Upper lobe of left lung (tissue), 6 donors: ENCODE measurements around the gene MSMB. TPM values are rescaled to one million over a fixed set of nuclear protein-coding genes. Genes with fewer than 3 reads are reported as not detected.
A peak's percentile ranks its signal among the peaks of the same experiment; 100 is the strongest.
"Not testable (repeated sequence)": the region's sequence is repeated elsewhere in the genome, so short reads cannot be mapped to it uniquely, and the experiment has no call there.

ENCODE experiments used
- ATAC-seq, 2 donors: fragments of 200-7000 bp; cut with Tn5 transposase; one replicate each; pipeline ENCODE4 v1.9.1; 2022; ENCODE audit warnings: mild to moderate bottlenecking in 2 of 2, moderate library complexity in 2 of 2; ENCODE audit not compliant: low FRiP score in 2 of 2
- DNase-seq, 2 donors: peaks; one replicate each; pipeline ENCODE4 v3.0.0-alpha.2; 2019 to 2020
- H3K27ac ChIP-seq, 4 donors: fragments of 200-600 bp; sonication (generic); one replicate each; pipeline ENCODE4 v1.5.1; 2016 to 2019
- H3K27me3 ChIP-seq, 4 donors: fragments of 200-600 bp; sonication (generic); one replicate each; pipeline ENCODE4 v1.5.1; 2017 to 2019
- H3K36me3 ChIP-seq, 4 donors: fragments of 200-600 bp; sonication (generic); one replicate each; pipeline ENCODE4 v1.5.1; 2016 to 2019
- H3K4me1 ChIP-seq, 4 donors: fragments of 200-600 bp; sonication (generic); one replicate each; pipeline ENCODE4 v1.5.1; 2018 to 2019
- H3K4me3 ChIP-seq, 4 donors: fragments of 200-600 bp; sonication (generic); one replicate each; pipeline ENCODE4 v1.5.1; 2017 to 2019; ENCODE audit warnings: mild to moderate bottlenecking in 2 of 4, moderate library complexity in 1 of 4
- H3K9me3 ChIP-seq, 4 donors: fragments of 200-600 bp; sonication (generic); one replicate each; pipeline ENCODE4 v1.5.1; 2018 to 2019
- EP300 ChIP-seq, 4 donors: sonication (generic); formaldehyde crosslinking; IDR thresholded peaks; one replicate each; pipeline ENCODE4 v1.5.1; 2017; ENCODE audit warnings: antibody characterized with exemption in 4 of 4, control low read depth in 2 of 4
- POLR2A ChIP-seq, 4 donors: fragments of 450-650 bp; IDR thresholded peaks; one replicate each; pipeline ENCODE4 v1.5.1; 2016 to 2017; ENCODE audit warnings: antibody characterized with exemption in 4 of 4, mild to moderate bottlenecking in 2 of 4
- POLR2AphosphoS5 ChIP-seq, 2 donors: sonication (generic); formaldehyde crosslinking; IDR thresholded peaks; one replicate each; pipeline ENCODE4 v1.5.1; 2017; ENCODE audit warnings: antibody characterized with exemption in 2 of 2
- WGBS, 2 donors: methylation state at CpG; one replicate each; pipeline ENCODE4 v1.1.5; 2017 to 2018; 5-methylcytosine and 5-hydroxymethylcytosine counted together
- total RNA-seq, 6 donors: library from RNA; depleted of rRNA in 4 of 6; stranded (reverse); fragments of >200 nt in 4 of 6; gene quantifications; one replicate each; pipeline versions ENCODE4 v1.1.0 to v1.2.1, GENCODE V29; 2016 to 2021
- TF ChIP-seq, protein P1 (sequence below), 6 experiments: fragments of 450-650 bp in 4 of 6; fragments of 200-600 bp in 2 of 6; sonication (generic) in 2 of 6; IDR thresholded peaks; one replicate each; pipeline ENCODE4 v1.5.1; 2016 to 2019; ENCODE audit warnings: antibody characterized with exemption in 6 of 6
- donor health status: DM: no; HTN: no; CAD: no; lungs with moderate emphysema.
- donor health status: DM: no; HTN: yes; CAD: no; lungs with severe emphysema.

Gene MSMB
- total RNA-seq, 6 donors from 2014 or later: 7.8 TPM; not detected in 5

DNA sequence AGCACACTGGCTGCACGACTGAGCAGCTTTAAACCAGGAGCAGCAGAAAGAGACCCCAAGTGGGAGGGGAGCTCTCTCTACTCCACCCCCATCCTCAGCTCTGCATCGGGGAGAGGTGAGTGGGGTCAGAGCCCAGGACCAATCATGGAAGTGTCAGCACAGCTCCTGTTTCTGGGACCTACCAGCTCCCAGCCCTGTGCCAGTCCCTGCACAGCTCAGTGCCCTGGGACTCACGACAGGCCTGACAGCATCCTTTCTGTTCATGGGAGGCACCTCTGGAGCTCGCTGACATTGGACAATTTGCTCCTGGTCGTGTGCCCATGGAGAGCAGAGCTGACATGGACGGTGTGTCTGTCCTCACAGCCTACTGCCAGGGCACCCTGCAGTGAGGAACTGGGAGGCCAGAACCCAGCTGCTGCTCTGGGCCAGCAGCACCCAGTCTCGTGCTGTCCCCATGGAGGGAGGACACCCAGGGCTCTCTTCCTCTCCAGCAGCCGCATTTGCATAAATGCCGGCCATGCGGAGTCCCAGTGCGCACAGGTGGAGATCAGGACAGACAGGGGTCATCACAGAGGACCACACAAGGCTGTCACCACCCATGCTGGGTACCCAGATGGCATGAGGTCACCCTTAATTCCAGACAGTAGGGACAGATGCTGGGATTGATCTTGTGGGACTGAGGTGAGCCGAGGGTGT is 45.9 kb upstream of the MSMB start:
- ATAC-seq: peak; percentile 22 to 24
- WGBS, 2 donors: 48 to 68% methylated on average over 5 to 8 of the region's 12 CpGs
- TF ChIP-seq EP300 (IDR thresholded peaks at IDR 0.05) (no peak), POLR2A (IDR thresholded peaks at IDR 0.05) (no peak), POLR2AphosphoS5 (IDR thresholded peaks at IDR 0.05) (no peak)
- TF ChIP-seq, protein P1, sequence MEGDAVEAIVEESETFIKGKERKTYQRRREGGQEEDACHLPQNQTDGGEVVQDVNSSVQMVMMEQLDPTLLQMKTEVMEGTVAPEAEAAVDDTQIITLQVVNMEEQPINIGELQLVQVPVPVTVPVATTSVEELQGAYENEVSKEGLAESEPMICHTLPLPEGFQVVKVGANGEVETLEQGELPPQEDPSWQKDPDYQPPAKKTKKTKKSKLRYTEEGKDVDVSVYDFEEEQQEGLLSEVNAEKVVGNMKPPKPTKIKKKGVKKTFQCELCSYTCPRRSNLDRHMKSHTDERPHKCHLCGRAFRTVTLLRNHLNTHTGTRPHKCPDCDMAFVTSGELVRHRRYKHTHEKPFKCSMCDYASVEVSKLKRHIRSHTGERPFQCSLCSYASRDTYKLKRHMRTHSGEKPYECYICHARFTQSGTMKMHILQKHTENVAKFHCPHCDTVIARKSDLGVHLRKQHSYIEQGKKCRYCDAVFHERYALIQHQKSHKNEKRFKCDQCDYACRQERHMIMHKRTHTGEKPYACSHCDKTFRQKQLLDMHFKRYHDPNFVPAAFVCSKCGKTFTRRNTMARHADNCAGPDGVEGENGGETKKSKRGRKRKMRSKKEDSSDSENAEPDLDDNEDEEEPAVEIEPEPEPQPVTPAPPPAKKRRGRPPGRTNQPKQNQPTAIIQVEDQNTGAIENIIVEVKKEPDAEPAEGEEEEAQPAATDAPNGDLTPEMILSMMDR (IDR thresholded peaks at IDR 0.05): no peak

DNA sequence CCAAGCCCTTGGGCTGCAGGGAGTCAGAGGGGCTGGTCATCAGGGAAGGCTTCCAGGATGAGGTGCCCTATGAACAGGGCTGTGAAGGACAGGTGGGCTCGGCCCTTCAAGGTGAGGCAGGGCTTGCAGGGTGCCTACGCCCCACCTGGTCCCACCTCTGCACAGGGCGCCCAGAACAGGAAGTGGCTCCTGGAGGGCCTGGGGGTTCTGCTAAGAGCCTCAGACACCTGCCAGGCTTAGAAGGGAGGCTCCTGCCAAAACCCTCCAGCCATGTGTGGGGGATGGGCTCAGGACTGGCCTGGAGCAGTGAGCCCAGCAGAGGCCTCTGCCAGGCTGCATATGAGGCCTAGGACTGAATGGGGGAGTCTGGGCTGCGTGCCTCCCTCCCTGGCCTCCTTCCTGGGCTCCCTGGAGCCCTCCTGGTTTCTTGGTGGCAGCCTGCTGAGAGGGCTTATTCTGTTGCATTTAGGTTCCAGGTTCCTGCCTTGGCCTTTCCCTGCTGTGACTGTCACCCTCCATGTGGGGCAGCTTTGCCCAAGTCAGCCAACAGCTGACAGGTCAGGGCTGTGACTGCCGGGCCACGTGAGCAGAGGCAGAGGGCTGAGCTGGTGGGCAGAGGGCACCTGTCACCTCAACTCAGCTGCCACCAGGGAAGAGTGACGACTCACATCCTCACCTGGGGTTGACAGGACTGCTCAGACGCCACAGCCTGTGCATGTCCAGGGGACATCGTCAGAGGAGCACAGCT is 45.2 kb upstream of the MSMB start:
- peaks cover 0 to 9% (median 0%) of the 10 kb centered on the region in 4 donors for H3K4me1 ChIP-seq
- H3K27me3 ChIP-seq: no peaks in the 10 kb centered on the region
- WGBS, 2 donors: 77 to 79% methylated on average over 7 of the region's 9 CpGs
- no peak overlapping the region for H3K4me3 ChIP-seq
- DNase-seq (peak in 1 of 2 donors; percentile 31), ATAC-seq (no peak)
- H3K27ac ChIP-seq: peak overlapping the region in 1 of 4 donors; percentile 35
- no peak for TF ChIP-seq POLR2AphosphoS5 (IDR thresholded peaks at IDR 0.05)
- TF ChIP-seq POLR2A (IDR thresholded peaks at IDR 0.05): no peak
- TF ChIP-seq, protein P1 (IDR thresholded peaks at IDR 0.05): no peak
- TF ChIP-seq EP300 (IDR thresholded peaks at IDR 0.05): no peak
- no peaks in the 10 kb centered on the region for H3K9me3 ChIP-seq
- H3K36me3 ChIP-seq: no peaks in the 10 kb centered on the region

More for the DNA sequence above, 45.9 kb upstream of the MSMB start:
- H3K4me3 ChIP-seq: no peak overlapping the region
- H3K27ac ChIP-seq: peak overlapping the region in 1 of 4 donors; percentile 35
- H3K9me3 ChIP-seq: no peaks in the 10 kb centered on the region
- H3K36me3 ChIP-seq: no peaks in the 10 kb centered on the region
- peak; percentile 30 to 38 for DNase-seq
- peaks cover 0 to 10% (median 2%) of the 10 kb centered on the region in 4 donors for H3K4me1 ChIP-seq
- no peaks in the 10 kb centered on the region for H3K27me3 ChIP-seq

DNA sequence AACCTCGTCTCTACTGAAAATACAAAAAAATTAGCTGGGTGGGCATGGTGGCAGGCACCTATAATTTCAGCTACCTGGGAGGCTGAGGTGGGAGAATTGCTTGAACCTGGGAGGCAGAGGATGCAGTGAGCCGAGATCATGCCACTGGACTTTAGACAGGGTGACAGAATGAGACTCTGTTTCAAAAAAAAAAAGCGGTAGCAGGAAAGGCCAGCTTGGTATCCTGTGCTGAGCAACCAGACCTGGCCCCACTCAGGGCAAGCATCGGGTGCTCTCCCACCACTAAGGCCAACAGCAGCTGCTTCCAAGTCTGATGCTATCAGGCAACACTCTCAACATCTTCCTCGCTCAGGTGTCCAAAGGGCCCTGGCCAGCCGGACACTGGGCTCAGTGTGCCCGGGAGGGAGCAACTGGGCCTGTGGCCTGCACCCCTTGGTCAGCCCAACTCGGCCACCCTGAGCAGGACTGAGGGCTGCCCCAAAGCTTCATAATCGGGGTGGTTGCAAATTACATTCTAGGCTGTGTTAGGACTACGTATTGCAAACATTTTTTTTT is 44.3 kb upstream of the MSMB start:
- ATAC-seq (no peak), DNase-seq (peak in 1 of 2 donors; percentile 30)
- no peak overlapping the region for H3K27ac ChIP-seq
- WGBS, 2 donors: 88 to 90% methylated on average over 9 to 10 of the region's 10 CpGs
- H3K9me3 ChIP-seq: no peaks in the 10 kb centered on the region
- H3K4me1 ChIP-seq: peaks cover 0 to 9% (median 0%) of the 10 kb centered on the region in 4 donors
- TF ChIP-seq POLR2AphosphoS5 (IDR thresholded peaks at IDR 0.05) (no peak), POLR2A (IDR thresholded peaks at IDR 0.05) (no peak), EP300 (IDR thresholded peaks at IDR 0.05) (no peak)
- TF ChIP-seq, protein P1 (IDR thresholded peaks at IDR 0.05): no peak
- H3K4me3 ChIP-seq: no peak overlapping the region
- no peaks in the 10 kb centered on the region for H3K36me3 ChIP-seq
- no peaks in the 10 kb centered on the region for H3K27me3 ChIP-seq

DNA sequence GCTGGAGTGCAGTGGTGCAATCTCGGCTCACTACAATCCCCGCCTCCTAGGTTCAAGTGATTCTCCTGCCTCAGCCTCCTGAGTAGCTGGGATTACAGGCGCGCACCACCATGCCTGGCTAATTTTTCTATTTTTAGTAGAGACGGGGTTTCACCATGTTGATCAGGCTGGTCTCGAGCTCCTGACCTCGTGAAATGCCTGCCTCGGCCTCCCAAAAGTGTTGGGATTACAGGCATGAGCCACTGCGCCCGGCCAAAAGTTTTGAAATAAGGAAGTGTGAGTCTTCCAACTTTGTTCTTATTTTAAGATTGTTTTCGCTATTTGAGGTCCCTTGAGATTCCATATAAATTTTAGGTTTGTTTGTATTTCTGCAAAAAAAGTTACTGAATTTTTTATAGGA is 41.3 kb upstream of the MSMB start:
- not testable (repeated sequence) for DNase-seq, H3K4me3 ChIP-seq, H3K36me3 ChIP-seq, H3K27ac ChIP-seq, ATAC-seq, H3K9me3 ChIP-seq, H3K27me3 ChIP-seq, H3K4me1 ChIP-seq
- WGBS, 2 donors: 82 to 92% methylated on average over 11 of the region's 11 CpGs
